ENCODE measurements around the gene PANK1.

Gene PANK1

GRCh38 chr10:89644967-89645741 lies at the start of gene PANK1:
Gene PANK1 (minus strand): TSS chr10:89645242. CDS start chr10:89644891, 351 bp downstream.
- peak; percentile 51 for DNase-seq

GRCh38 chr10:89693176-89693575 lies 48.1 kb upstream of the PANK1 start:
- no peak for DNase-seq

GRCh38 chr10:89692416-89692815 lies 47.4 kb upstream of the PANK1 start:
- no peak for DNase-seq

GRCh38 chr10:89690027-89690426 lies 45.0 kb upstream of the PANK1 start:
- DNase-seq = no peak

- DNase-seq = no peak
These were observed 40.9 kb upstream of the PANK1 start for GRCh38 chr10:89685936-89686335.

GRCh38 chr10:89684604-89685003 lies 39.6 kb upstream of the PANK1 start:
- DNase-seq = no peak

GRCh38 chr10:89683883-89684282 lies 38.8 kb upstream of the PANK1 start:
- DNase-seq = no peak

GRCh38 chr10:89679986-89680385 lies 34.9 kb upstream of the PANK1 start:
- DNase-seq = no peak

GRCh38 chr10:89677341-89677740 lies 32.3 kb upstream of the PANK1 start:
- no peak for DNase-seq

GRCh38 chr10:89670926-89671325 lies 25.9 kb upstream of the PANK1 start:
- DNase-seq = no peak

- no peak for DNase-seq
These were observed 24.9 kb upstream of the PANK1 start for GRCh38 chr10:89669985-89670384.

- no peak for DNase-seq
These were observed 23.5 kb upstream of the PANK1 start for GRCh38 chr10:89668386-89669071.

- no peak for DNase-seq
These were observed 21.1 kb upstream of the PANK1 start for GRCh38 chr10:89666138-89666537.

- no peak for DNase-seq
These were observed 20.3 kb upstream of the PANK1 start for GRCh38 chr10:89665302-89665701.

- no peak for DNase-seq
These were observed 19.2 kb upstream of the PANK1 start for GRCh38 chr10:89664203-89664602.

- DNase-seq = no peak
These were observed 18.1 kb upstream of the PANK1 start for GRCh38 chr10:89663144-89663543.

GRCh38 chr10:89662596-89662995 lies 17.6 kb upstream of the PANK1 start:
- DNase-seq = no peak

- no peak for DNase-seq
These were observed 14.4 kb upstream of the PANK1 start for GRCh38 chr10:89659143-89660131.

- DNase-seq = no peak
These were observed 12.3 kb upstream of the PANK1 start for GRCh38 chr10:89657302-89657701.

GRCh38 chr10:89655722-89656121 lies 10.7 kb upstream of the PANK1 start:
- DNase-seq = no peak

- no peak for DNase-seq
These were observed 8.4 kb upstream of the PANK1 start for GRCh38 chr10:89653410-89653869.

GRCh38 chr10:89652806-89653370 lies 7.8 kb upstream of the PANK1 start:
- DNase-seq = no peak

All from activated T-cell treated with anti-CD3 and anti-CD28 coated beads for 4 hours (primary cell).